IPS-NIHi11 (cell line): Measurements from ENCODE around the gene FBXW7.
"Not testable (repeated sequence)": the region's sequence is repeated elsewhere in the genome, so short reads cannot be mapped to it uniquely, and the experiment has no call there.

Experiments
- DNase-seq: peaks from one replicate; pipeline ENCODE4 v3.0.0; 2012; ENCODE audit warnings: mixed read lengths, low spot score

The FBXW7 gene

DNA sequence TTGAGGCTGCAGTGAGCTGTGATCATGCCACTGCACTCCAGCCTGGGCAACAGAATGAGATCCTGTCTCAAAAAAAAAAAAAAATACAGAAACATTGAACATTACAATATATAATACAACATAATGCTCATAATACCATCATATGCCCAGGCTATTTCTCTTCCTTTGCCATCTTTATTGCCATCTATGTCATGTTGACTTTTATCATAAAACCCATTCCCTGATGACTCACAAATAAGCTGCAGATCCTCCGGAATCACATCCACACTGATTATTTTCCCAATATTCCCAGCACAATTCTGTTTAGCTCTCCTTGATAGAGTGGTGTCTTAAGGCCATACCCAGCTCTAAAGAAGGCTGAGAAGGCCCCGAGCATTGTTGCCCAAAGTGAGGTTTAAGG lies 9.2 kb upstream of the FBXW7 start:
- DNase-seq = no peak

DNA sequence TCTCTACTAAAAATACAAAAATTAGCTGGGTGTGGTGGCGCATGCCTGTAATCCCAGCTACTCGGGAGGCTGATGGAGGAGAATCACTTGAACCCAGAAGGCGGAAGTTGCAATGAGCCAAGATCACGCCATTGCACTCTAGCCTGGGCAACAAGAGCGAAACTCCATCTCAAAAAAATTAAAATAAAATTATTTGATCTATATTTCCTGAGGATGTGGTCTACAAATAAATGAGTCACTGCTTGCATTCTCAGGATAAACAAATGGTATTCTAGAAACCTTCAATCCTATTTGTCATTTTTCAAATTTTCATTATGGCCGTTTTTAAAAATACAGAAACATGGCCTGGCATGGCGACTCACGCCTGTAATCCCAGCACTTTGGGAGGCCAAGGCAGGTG lies 8.6 kb upstream of the FBXW7 start:
- not testable (repeated sequence) for DNase-seq

- no peak for DNase-seq
Observed at GRCh38 chr4:152540941-152541340, 5.0 kb upstream of the FBXW7 start.

DNA sequence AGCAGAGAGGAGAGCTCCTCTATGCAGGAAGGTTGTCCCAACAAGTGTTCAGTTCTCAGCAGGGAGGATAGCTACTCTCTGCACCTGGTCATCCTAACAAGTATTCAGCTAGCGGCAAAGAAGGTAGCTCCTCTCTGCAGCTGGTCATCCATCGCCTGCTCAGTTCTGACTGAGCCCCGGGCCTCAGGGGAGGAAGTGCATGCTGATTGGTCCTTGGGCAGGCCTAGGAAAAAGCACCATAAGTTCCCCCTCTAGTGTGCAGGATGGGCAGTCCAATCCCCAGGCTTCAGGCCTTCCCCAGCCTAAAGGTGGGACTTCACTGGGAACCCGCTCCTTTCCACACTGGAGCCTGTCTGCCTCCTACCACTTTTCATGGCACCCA lies 4.4 kb upstream of the FBXW7 start:
- no peak for DNase-seq

GRCh38 chr4:152539556-152540292 lies 3.8 kb upstream of the FBXW7 start:
- no peak for DNase-seq

GRCh38 chr4:152537881-152538280 lies 2.0 kb upstream of the FBXW7 start:
- DNase-seq = no peak

DNA sequence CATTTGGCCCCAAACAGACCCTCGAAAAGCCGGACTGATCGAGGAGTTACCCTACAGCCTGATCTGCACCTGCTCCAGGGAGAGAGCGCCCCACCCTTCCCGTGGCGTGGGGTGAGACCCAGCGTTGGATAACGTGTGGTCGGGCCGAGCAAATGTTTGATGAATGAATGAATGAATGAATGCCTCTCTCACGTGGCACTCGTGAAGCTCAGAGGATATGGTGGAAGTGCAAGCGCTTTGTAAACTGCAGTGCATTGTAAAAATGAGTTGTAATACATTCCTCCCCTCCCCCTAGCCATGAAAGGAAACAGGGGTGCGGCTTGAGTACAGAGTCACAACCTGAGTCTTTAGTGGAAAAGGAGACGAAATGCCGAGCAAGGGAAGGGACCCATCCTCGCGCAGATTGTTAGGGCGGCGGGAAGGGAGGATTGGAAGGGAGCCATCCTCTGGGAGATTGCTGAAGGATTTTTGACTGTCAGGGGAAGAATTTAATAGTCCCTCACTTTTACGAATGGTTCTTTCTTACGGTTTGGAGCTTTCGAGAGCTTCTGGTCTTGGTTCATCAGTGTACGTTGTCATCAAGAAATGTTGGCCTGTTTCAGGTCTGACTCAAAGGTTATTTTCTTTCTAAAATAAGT lies 772 bp upstream of the FBXW7 start:
- peak; percentile 35 for DNase-seq

- peak; percentile 31 for DNase-seq
Observed at GRCh38 chr4:152535360-152535902, 461 bp downstream of the FBXW7 start.

DNA sequence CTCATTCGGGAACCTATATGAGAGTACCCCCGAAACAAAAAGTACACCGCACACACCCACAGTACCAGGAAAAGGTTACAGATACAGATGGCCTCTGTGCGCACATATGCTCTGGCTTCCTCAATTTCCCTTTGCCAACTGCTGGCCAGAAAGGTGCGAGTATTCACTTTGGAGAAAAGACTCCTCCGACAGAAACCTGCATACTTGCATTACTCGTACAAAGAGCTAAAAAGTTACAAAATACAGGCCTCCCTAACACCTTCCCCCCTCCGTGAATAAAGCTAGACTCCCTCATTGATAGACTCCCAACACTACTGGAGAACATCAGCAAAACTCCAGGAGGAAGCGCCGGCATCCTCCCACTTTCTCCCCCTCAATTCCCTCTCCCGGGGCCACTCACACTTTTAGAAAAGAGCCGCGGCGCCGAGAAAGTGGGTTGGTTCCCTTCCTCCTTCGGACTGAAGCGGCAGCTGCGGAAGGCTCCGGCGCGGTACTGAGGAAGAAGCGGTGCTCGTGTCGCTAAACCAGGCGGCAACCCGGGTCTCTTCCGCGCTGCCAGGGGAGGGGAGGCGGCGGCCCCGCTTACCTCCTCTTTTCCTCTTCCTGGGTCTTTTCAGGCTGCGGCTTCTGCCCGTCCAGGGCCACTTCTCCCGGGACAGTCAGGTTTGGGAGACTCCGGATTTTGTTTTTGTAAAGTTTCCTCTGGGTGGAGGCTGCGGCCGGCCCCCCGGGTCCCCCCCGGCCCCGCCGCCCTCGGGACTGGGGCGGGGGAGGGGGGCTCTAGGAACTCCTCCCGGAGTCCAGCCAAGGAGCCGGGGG lies 1.1 kb downstream of the FBXW7 start:
- DNase-seq = peak; percentile 39

- no peak for DNase-seq
Observed at GRCh38 chr4:152531479-152531878, 4.4 kb downstream of the FBXW7 start.

- DNase-seq = no peak
Observed at GRCh38 chr4:152530600-152530999, 5.3 kb downstream of the FBXW7 start.

- DNase-seq = no peak
Observed at GRCh38 chr4:152529880-152530279, 6.0 kb downstream of the FBXW7 start.

GRCh38 chr4:152528060-152528459 lies 7.8 kb downstream of the FBXW7 start:
- no peak for DNase-seq

GRCh38 chr4:152525878-152526277 lies 10.0 kb downstream of the FBXW7 start:
- DNase-seq = no peak

GRCh38 chr4:152524427-152524826 lies 11.5 kb downstream of the FBXW7 start:
- no peak for DNase-seq

DNA sequence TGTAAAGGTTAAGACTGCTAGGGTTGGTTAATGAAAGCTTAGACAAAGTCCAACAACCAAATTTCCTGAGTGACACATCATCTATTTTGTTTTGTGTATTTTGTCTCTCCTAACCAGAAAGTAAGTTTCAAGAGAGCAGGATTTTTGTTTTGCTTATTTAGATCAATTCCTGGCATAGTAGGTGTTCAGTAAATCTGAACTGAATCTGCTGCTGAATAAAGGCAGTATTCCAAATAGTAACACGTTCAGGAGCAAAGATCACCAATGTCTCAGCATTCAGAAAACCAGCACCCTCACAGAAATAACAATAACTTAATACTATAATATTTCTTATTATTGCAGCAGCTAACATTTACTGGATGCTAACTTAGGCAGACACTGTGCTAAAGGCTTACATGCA lies 12.2 kb downstream of the FBXW7 start:
- no peak for DNase-seq

- DNase-seq = no peak
Observed at GRCh38 chr4:152522754-152523153, 13.1 kb downstream of the FBXW7 start.

- no peak for DNase-seq
Observed at GRCh38 chr4:152522245-152522644, 13.6 kb downstream of the FBXW7 start.

GRCh38 chr4:152516156-152516555 lies 19.7 kb downstream of the FBXW7 start:
- no peak for DNase-seq

DNA sequence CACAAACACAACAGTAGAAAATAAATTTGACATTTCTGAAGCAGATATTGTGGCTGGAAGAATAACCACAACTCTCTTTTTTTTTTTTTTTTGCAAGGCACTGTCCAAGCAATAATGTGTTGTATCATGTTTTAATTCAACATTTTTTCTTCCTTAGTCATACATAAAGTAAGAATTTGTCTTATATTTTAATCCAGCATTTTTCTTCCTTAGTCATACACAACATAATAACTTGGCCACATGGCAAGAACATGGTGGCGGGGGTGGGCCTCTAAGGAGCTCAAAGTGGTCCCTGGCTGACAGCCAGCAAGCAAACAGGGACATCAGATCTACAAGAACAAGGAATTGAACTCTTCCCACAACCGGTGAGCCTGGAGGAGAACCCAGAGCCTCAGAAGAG lies 20.2 kb downstream of the FBXW7 start:
- DNase-seq = no peak

- DNase-seq = no peak
Observed at GRCh38 chr4:152514356-152514755, 21.5 kb downstream of the FBXW7 start.

DNA sequence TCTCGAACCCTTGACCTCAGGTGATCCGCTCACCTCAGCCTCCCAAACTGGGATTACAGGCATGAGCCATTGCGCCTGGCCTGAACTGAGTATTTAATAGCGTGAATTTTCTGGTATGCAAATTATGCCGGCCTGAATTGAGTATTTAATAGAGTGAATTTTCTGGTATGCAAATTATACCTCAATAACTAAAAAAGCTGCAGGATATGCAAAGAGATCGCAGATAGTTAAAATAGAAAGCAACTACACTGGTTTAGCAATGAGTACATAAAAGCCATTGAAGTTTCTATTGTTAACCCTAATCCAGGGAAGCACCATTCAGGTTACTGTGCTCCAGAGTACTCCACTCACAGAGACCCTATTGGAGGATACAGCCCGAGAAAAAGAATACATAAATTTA lies 22.8 kb downstream of the FBXW7 start:
- no peak for DNase-seq

DNA sequence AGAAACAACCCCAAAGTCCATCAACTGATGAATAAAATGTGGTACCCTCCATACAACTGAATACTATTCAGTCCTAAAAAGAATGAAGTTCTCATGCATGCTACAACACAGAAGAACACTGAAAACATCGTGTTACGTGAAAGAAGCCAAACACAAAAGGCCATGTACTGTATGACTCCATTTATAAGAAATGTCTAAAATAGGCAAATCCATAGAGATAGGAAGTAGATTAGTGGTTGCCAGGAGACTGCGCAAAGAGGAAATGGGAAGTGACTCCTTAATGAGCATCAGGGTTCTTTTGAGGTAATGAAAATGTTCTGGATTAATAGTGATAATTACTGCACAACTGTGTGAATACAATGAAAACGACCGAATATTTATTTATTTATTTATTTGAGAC lies 23.4 kb downstream of the FBXW7 start:
- no peak for DNase-seq
